ENCODE results near the gene NTSR2.

NTSR2 gene

GRCh38 chr2:11657646-11658045 lies 12.3 kb downstream of the NTSR2 start:
- DNase-seq (ENCODE audit: low read depth in 2 of 2): no peak

GRCh38 chr2:11657195-11657594 lies 12.8 kb downstream of the NTSR2 start:
- no peak for DNase-seq (ENCODE audit: low read depth in 2 of 2)

- DNase-seq (ENCODE audit: low read depth in 2 of 2): no peak
Observed at GRCh38 chr2:11656671-11657101, 13.3 kb downstream of the NTSR2 start.

GRCh38 chr2:11656252-11656651 lies 13.7 kb downstream of the NTSR2 start:
- no peak for DNase-seq (ENCODE audit: low read depth in 2 of 2)

GRCh38 chr2:11655495-11655894 lies 14.5 kb downstream of the NTSR2 start:
- DNase-seq (ENCODE audit: low read depth in 2 of 2): no peak

GRCh38 chr2:11652553-11652952 lies 17.4 kb downstream of the NTSR2 start:
- no peak for DNase-seq (ENCODE audit: low read depth in 2 of 2)

GRCh38 chr2:11651856-11652548 lies 18.0 kb downstream of the NTSR2 start:
- no peak for DNase-seq (ENCODE audit: low read depth in 2 of 2)

- no peak for DNase-seq (ENCODE audit: low read depth in 2 of 2)
Observed at GRCh38 chr2:11649093-11649492, 20.9 kb downstream of the NTSR2 start.

GRCh38 chr2:11647834-11648600 lies 22.0 kb downstream of the NTSR2 start:
- DNase-seq (ENCODE audit: low read depth in 2 of 2): no peak

- DNase-seq (ENCODE audit: low read depth in 2 of 2): no peak
Observed at GRCh38 chr2:11646530-11646929, 23.5 kb downstream of the NTSR2 start.

- DNase-seq (ENCODE audit: low read depth in 2 of 2): no peak
Observed at GRCh38 chr2:11644293-11644692, 25.7 kb downstream of the NTSR2 start.

GRCh38 chr2:11642972-11643371 lies 27.0 kb downstream of the NTSR2 start:
- DNase-seq (ENCODE audit: low read depth in 2 of 2): no peak

GRCh38 chr2:11640132-11640531 lies 29.9 kb downstream of the NTSR2 start:
- DNase-seq (ENCODE audit: low read depth in 2 of 2): no peak

- DNase-seq (ENCODE audit: low read depth in 2 of 2): no peak
Observed at GRCh38 chr2:11639503-11639902, 30.5 kb downstream of the NTSR2 start.

- no peak for DNase-seq (ENCODE audit: low read depth in 2 of 2)
Observed at GRCh38 chr2:11637546-11637945, 32.4 kb downstream of the NTSR2 start.

- no peak for DNase-seq (ENCODE audit: low read depth in 2 of 2)
Observed at GRCh38 chr2:11636593-11637295, 33.3 kb downstream of the NTSR2 start.

- no peak for DNase-seq (ENCODE audit: low read depth in 2 of 2)
Observed at GRCh38 chr2:11635141-11635540, 34.9 kb downstream of the NTSR2 start.

GRCh38 chr2:11634584-11634983 lies 35.4 kb downstream of the NTSR2 start:
- no peak for DNase-seq (ENCODE audit: low read depth in 2 of 2)

- no peak for DNase-seq (ENCODE audit: low read depth in 2 of 2)
Observed at GRCh38 chr2:11633923-11634478, 36.0 kb downstream of the NTSR2 start.

GRCh38 chr2:11631462-11631861 lies 38.5 kb downstream of the NTSR2 start:
- no peak for DNase-seq (ENCODE audit: low read depth in 2 of 2)

GRCh38 chr2:11630855-11631254 lies 39.1 kb downstream of the NTSR2 start:
- DNase-seq (ENCODE audit: low read depth in 2 of 2): no peak

- no peak for DNase-seq (ENCODE audit: low read depth in 2 of 2)
Observed at GRCh38 chr2:11629851-11630250, 40.1 kb downstream of the NTSR2 start.
